ENCODE data around the gene NSMCE3.

DNA sequence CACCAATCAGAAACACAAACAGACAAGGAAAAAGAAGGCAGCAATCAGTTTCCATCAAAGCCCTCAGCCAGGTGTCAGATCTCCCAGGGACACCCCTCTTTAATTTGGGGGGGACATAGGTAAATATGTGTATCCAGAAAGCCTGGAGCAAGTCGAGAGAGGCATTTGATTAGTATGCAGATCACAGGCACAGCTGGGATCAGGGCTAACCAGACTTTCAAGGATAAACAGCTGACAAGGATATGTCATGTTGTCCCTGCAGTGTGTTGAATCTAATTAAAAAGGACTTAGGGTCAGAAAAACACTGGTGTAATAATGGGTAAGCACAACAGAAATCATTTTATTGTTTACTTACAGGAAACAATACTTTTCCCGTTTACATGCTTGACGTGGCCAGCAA, 30.2 kb downstream of the NSMCE3 start:
- TF ChIP-seq, protein P1, sequence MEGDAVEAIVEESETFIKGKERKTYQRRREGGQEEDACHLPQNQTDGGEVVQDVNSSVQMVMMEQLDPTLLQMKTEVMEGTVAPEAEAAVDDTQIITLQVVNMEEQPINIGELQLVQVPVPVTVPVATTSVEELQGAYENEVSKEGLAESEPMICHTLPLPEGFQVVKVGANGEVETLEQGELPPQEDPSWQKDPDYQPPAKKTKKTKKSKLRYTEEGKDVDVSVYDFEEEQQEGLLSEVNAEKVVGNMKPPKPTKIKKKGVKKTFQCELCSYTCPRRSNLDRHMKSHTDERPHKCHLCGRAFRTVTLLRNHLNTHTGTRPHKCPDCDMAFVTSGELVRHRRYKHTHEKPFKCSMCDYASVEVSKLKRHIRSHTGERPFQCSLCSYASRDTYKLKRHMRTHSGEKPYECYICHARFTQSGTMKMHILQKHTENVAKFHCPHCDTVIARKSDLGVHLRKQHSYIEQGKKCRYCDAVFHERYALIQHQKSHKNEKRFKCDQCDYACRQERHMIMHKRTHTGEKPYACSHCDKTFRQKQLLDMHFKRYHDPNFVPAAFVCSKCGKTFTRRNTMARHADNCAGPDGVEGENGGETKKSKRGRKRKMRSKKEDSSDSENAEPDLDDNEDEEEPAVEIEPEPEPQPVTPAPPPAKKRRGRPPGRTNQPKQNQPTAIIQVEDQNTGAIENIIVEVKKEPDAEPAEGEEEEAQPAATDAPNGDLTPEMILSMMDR (IDR thresholded peaks at IDR 0.05; ENCODE audit: low read length) = no peak
- TF ChIP-seq EZH2 (optimal IDR thresholded peaks at IDR 0.05; ENCODE audit: low read depth, low read length) = no peak
